ENCODE measurements around the gene PHLDB2.

The PHLDB2 gene

GRCh38 chr3:111892070-111892469, 33.0 kb downstream of the PHLDB2 start:
- Histone ChIP-seq H3K9ac (ENCODE audit: low read length) (no peak overlapping the region), H3K4me3 (ENCODE audit: insufficient read depth in 1 of 2, low read depth in 1 of 2, low read length in 2 of 2) (no peak overlapping the region), H3K18ac (ENCODE audit: low read depth in 1 of 2, low read length in 2 of 2) (no peak overlapping the region), H2AK5ac (ENCODE audit: low read length, severe bottlenecking) (no peak overlapping the region), H2BK15ac (ENCODE audit: low read depth, poor library complexity, severe bottlenecking) (no peak overlapping the region), H2AFZ (ENCODE audit: low read depth, low read length) (no peak overlapping the region), H4K91ac (ENCODE audit: low read length) (no peak overlapping the region), H4K8ac (ENCODE audit: low read length) (no peak overlapping the region), H2BK12ac (ENCODE audit: low read length in 2 of 2) (no peak overlapping the region), H2BK120ac (ENCODE audit: low read depth, low read length) (no peak overlapping the region), H3K79me1 (replicated peaks; ENCODE audit: low read length, poor library complexity, severe bottlenecking) (peaks cover 13% of the 10 kb centered on the region), H3K4me2 (ENCODE audit: low read length, poor library complexity, severe bottlenecking) (no peak overlapping the region), H3K14ac (ENCODE audit: low read length in 2 of 2) (no peak overlapping the region), H3K36me3 (ENCODE audit: control insufficient read depth in 1 of 2, insufficient read depth in 2 of 2, low read depth in 1 of 2, low read length in 2 of 2) (peaks cover 2 to 38% of the 10 kb centered on the region in 2 experiments), H2BK5ac (ENCODE audit: low read depth, low read length, poor library complexity, severe bottlenecking) (no peak overlapping the region), H3K23ac (ENCODE audit: low read length in 2 of 2) (no peak overlapping the region), H3K4me1 (ENCODE audit: control insufficient read depth, insufficient read depth, low read depth, low read length) (no peaks in the 10 kb centered on the region), H3K27me3 (ENCODE audit: control insufficient read depth in 1 of 2, insufficient read depth in 1 of 2, low read length in 2 of 2) (no peaks in the 10 kb centered on the region), H3K4ac (ENCODE audit: low read depth in 1 of 2, low read length in 2 of 2) (no peak overlapping the region), H3K9me3 (ENCODE audit: control insufficient read depth, low read length) (no peaks in the 10 kb centered on the region), H3K27ac (ENCODE audit: low read length, poor library complexity, severe bottlenecking) (no peak overlapping the region)
- no CpG with 5 or more reads among the region's 2 CpGs for WGBS
- no peak for DNase-seq

- Histone ChIP-seq H3K4me1 (ENCODE audit: control insufficient read depth, insufficient read depth, low read depth, low read length) (no peaks in the 10 kb centered on the region), H3K4me3 (ENCODE audit: insufficient read depth in 1 of 2, low read depth in 1 of 2, low read length in 2 of 2) (no peak overlapping the region), H3K18ac (ENCODE audit: low read depth in 1 of 2, low read length in 2 of 2) (no peak overlapping the region), H3K36me3 (ENCODE audit: control insufficient read depth in 1 of 2, insufficient read depth in 2 of 2, low read depth in 1 of 2, low read length in 2 of 2) (peaks cover 5 to 37% of the 10 kb centered on the region in 2 experiments), H3K79me1 (replicated peaks; ENCODE audit: low read length, poor library complexity, severe bottlenecking) (peaks cover 21% of the 10 kb centered on the region), H4K8ac (ENCODE audit: low read length) (no peak overlapping the region), H2BK12ac (ENCODE audit: low read length in 2 of 2) (no peak overlapping the region), H2AFZ (ENCODE audit: low read depth, low read length) (no peak overlapping the region), H3K23ac (ENCODE audit: low read length in 2 of 2) (no peak overlapping the region), H3K4ac (ENCODE audit: low read depth in 1 of 2, low read length in 2 of 2) (no peak overlapping the region), H4K91ac (ENCODE audit: low read length) (no peak overlapping the region), H3K14ac (ENCODE audit: low read length in 2 of 2) (no peak overlapping the region), H2BK120ac (ENCODE audit: low read depth, low read length) (no peak overlapping the region), H2BK15ac (ENCODE audit: low read depth, poor library complexity, severe bottlenecking) (no peak overlapping the region), H3K27ac (ENCODE audit: low read length, poor library complexity, severe bottlenecking) (no peak overlapping the region), H3K9ac (ENCODE audit: low read length) (no peak overlapping the region), H3K4me2 (ENCODE audit: low read length, poor library complexity, severe bottlenecking) (no peak overlapping the region), H3K27me3 (ENCODE audit: control insufficient read depth in 1 of 2, insufficient read depth in 1 of 2, low read length in 2 of 2) (no peaks in the 10 kb centered on the region), H2AK5ac (ENCODE audit: low read length, severe bottlenecking) (no peak overlapping the region), H3K9me3 (ENCODE audit: control insufficient read depth, low read length) (peaks cover 18% of the 10 kb centered on the region), H2BK5ac (ENCODE audit: low read depth, low read length, poor library complexity, severe bottlenecking) (no peak overlapping the region)
- WGBS: 83% methylated on average over 1 of the region's 1 CpG
- peak; percentile 70 for DNase-seq
Measured at GRCh38 chr3:111895071-111895470, 36.0 kb downstream of the PHLDB2 start.

GRCh38 chr3:111899966-111900365, 40.9 kb downstream of the PHLDB2 start:
- Histone ChIP-seq H2BK120ac (ENCODE audit: low read depth, low read length) (no peak overlapping the region), H3K23ac (ENCODE audit: low read length in 2 of 2) (no peak overlapping the region), H2BK15ac (ENCODE audit: low read depth, poor library complexity, severe bottlenecking) (no peak overlapping the region), H2BK12ac (ENCODE audit: low read length in 2 of 2) (no peak overlapping the region), H3K18ac (ENCODE audit: low read depth in 1 of 2, low read length in 2 of 2) (no peak overlapping the region), H3K14ac (ENCODE audit: low read length in 2 of 2) (no peak overlapping the region), H4K8ac (ENCODE audit: low read length) (no peak overlapping the region), H3K4me1 (ENCODE audit: control insufficient read depth, insufficient read depth, low read depth, low read length) (peaks cover 7% of the 10 kb centered on the region), H3K9ac (ENCODE audit: low read length) (no peak overlapping the region), H2BK5ac (ENCODE audit: low read depth, low read length, poor library complexity, severe bottlenecking) (no peak overlapping the region), H3K36me3 (ENCODE audit: control insufficient read depth in 1 of 2, insufficient read depth in 2 of 2, low read depth in 1 of 2, low read length in 2 of 2) (peaks cover 2 to 29% of the 10 kb centered on the region in 2 experiments), H4K91ac (ENCODE audit: low read length) (no peak overlapping the region), H3K4me3 (ENCODE audit: insufficient read depth in 1 of 2, low read depth in 1 of 2, low read length in 2 of 2) (no peak overlapping the region), H3K27me3 (ENCODE audit: control insufficient read depth in 1 of 2, insufficient read depth in 1 of 2, low read length in 2 of 2) (no peaks in the 10 kb centered on the region), H3K4me2 (ENCODE audit: low read length, poor library complexity, severe bottlenecking) (no peak overlapping the region), H3K79me1 (replicated peaks; ENCODE audit: low read length, poor library complexity, severe bottlenecking) (peaks cover 22% of the 10 kb centered on the region), H3K9me3 (ENCODE audit: control insufficient read depth, low read length) (peaks cover 19% of the 10 kb centered on the region), H2AFZ (ENCODE audit: low read depth, low read length) (no peak overlapping the region), H3K4ac (ENCODE audit: low read depth in 1 of 2, low read length in 2 of 2) (no peak overlapping the region), H2AK5ac (ENCODE audit: low read length, severe bottlenecking) (no peak overlapping the region), H3K27ac (ENCODE audit: low read length, poor library complexity, severe bottlenecking) (no peak overlapping the region)
- no peak for DNase-seq
- 92% methylated on average over 2 of the region's 2 CpGs for WGBS

- H2BK12ac ChIP-seq (ENCODE audit: low read length in 2 of 2): no peak overlapping the region
- H3K4ac ChIP-seq (ENCODE audit: low read depth in 1 of 2, low read length in 2 of 2): no peak overlapping the region
- H3K18ac ChIP-seq (ENCODE audit: low read depth in 1 of 2, low read length in 2 of 2): no peak overlapping the region
- H2AFZ ChIP-seq (ENCODE audit: low read depth, low read length): no peak overlapping the region
- WGBS: no CpG with 5 or more reads among the region's 2 CpGs
- H2BK120ac ChIP-seq (ENCODE audit: low read depth, low read length): no peak overlapping the region
- H3K27ac ChIP-seq (ENCODE audit: low read length, poor library complexity, severe bottlenecking): no peak overlapping the region
- peaks cover 5 to 40% of the 10 kb centered on the region in 2 experiments for H3K36me3 ChIP-seq (ENCODE audit: control insufficient read depth in 1 of 2, insufficient read depth in 2 of 2, low read depth in 1 of 2, low read length in 2 of 2)
- no peak overlapping the region for H4K91ac ChIP-seq (ENCODE audit: low read length)
- no peak overlapping the region for H3K4me3 ChIP-seq (ENCODE audit: insufficient read depth in 1 of 2, low read depth in 1 of 2, low read length in 2 of 2)
- H3K27me3 ChIP-seq (ENCODE audit: control insufficient read depth in 1 of 2, insufficient read depth in 1 of 2, low read length in 2 of 2): no peaks in the 10 kb centered on the region
- peaks cover 7% of the 10 kb centered on the region for H3K4me1 ChIP-seq (ENCODE audit: control insufficient read depth, insufficient read depth, low read depth, low read length)
- no peak overlapping the region for H2BK5ac ChIP-seq (ENCODE audit: low read depth, low read length, poor library complexity, severe bottlenecking)
- H3K9ac ChIP-seq (ENCODE audit: low read length): no peak overlapping the region
- no peak overlapping the region for H3K14ac ChIP-seq (ENCODE audit: low read length in 2 of 2)
- no peak for DNase-seq
- H3K4me2 ChIP-seq (ENCODE audit: low read length, poor library complexity, severe bottlenecking): no peak overlapping the region
- H3K79me1 ChIP-seq (replicated peaks; ENCODE audit: low read length, poor library complexity, severe bottlenecking): peaks cover 23% of the 10 kb centered on the region
- no peak overlapping the region for H3K23ac ChIP-seq (ENCODE audit: low read length in 2 of 2)
- peaks cover 19% of the 10 kb centered on the region for H3K9me3 ChIP-seq (ENCODE audit: control insufficient read depth, low read length)
- no peak overlapping the region for H2AK5ac ChIP-seq (ENCODE audit: low read length, severe bottlenecking)
- no peak overlapping the region for H4K8ac ChIP-seq (ENCODE audit: low read length)
- no peak overlapping the region for H2BK15ac ChIP-seq (ENCODE audit: low read depth, poor library complexity, severe bottlenecking)
Measured at GRCh38 chr3:111901637-111902036, 42.6 kb downstream of the PHLDB2 start.
